NCI-H82 treated with DMSO at 0.1 percent for 48 hours (cell line): ENCODE measurements around the gene NEURL1.
A peak's percentile ranks its signal among the peaks of the same experiment; 100 is the strongest.
"Not testable (repeated sequence)": the region's sequence is repeated elsewhere in the genome, so short reads cannot be mapped to it uniquely, and the experiment has no call there.

Source experiments
- DNase-seq: peaks from one replicate; lab custom pipeline; 2025; ENCODE audit not compliant: unreplicated experiment; lab: John Stamatoyannopoulos, UW

Gene NEURL1

GRCh38 chr10:103619424-103620351, 126.2 kb downstream of the NEURL1 start:
- no peak for DNase-seq

- no peak for DNase-seq
These were observed 126.8 kb downstream of the NEURL1 start for GRCh38 chr10:103620352-103620740.

- no peak for DNase-seq
These were observed 127.6 kb downstream of the NEURL1 start for GRCh38 chr10:103620891-103621782.

GRCh38 chr10:103621783-103622125, 128.2 kb downstream of the NEURL1 start:
- no peak for DNase-seq

GRCh38 chr10:103622286-103622685, 128.8 kb downstream of the NEURL1 start:
- no peak for DNase-seq

- DNase-seq, result no peak
These were observed 129.6 kb downstream of the NEURL1 start for GRCh38 chr10:103622935-103623574.

- no peak for DNase-seq
These were observed 132.7 kb downstream of the NEURL1 start for GRCh38 chr10:103626178-103626577.

GRCh38 chr10:103627111-103627892, 133.8 kb downstream of the NEURL1 start:
- DNase-seq, result no peak

- DNase-seq, result no peak
These were observed 134.4 kb downstream of the NEURL1 start for GRCh38 chr10:103627893-103628292.

GRCh38 chr10:103629581-103629980, 136.1 kb downstream of the NEURL1 start:
- DNase-seq, result no peak

GRCh38 chr10:103630156-103630555, 136.7 kb downstream of the NEURL1 start:
- no peak for DNase-seq

GRCh38 chr10:103632247-103632642, 138.7 kb downstream of the NEURL1 start:
- DNase-seq, result no peak

GRCh38 chr10:103632871-103633270, 139.4 kb downstream of the NEURL1 start:
- not testable (repeated sequence) for DNase-seq

- no peak for DNase-seq
These were observed 140.3 kb downstream of the NEURL1 start for GRCh38 chr10:103633846-103634245.

- no peak for DNase-seq
These were observed 142.1 kb downstream of the NEURL1 start for GRCh38 chr10:103635580-103635979.

GRCh38 chr10:103636492-103636891, 143.0 kb downstream of the NEURL1 start:
- peak; percentile 45 for DNase-seq

- no peak for DNase-seq
These were observed 143.5 kb downstream of the NEURL1 start for GRCh38 chr10:103637011-103637410.

GRCh38 chr10:103637927-103638557, 144.5 kb downstream of the NEURL1 start:
- no peak for DNase-seq

- no peak for DNase-seq
These were observed 145.4 kb downstream of the NEURL1 start for GRCh38 chr10:103638948-103639347.
